Measurements from ENCODE around the gene PCGF1. TPM values are rescaled to one million over a fixed set of nuclear protein-coding genes. Genes with fewer than 3 reads are reported as not detected.
A peak's percentile ranks its signal among the peaks of the same experiment; 100 is the strongest.

Gene PCGF1
- total and polyA plus RNA-seq, 8 donors: 1.9 to 49.6 (median 14.7) TPM

GRCh38 chr2:74496997-74497776, 10.3 kb downstream of the PCGF1 start:
- Histone ChIP-seq H3K4me3 (peak overlapping the region in 3 of 4 donors; percentile 40 to 56 (median 42)), H3K27ac (peak overlapping the region in 2 of 5 donors; percentile 45 to 51), H3K4me1 (peaks cover 29 to 39% (median 39%) of the 10 kb centered on the region in 4 donors), H3K36me3 (peaks cover 19 to 25% (median 23%) of the 10 kb centered on the region in 4 donors), H3K9me3 (no peaks in the 10 kb centered on the region), H3K27me3 (peaks cover 0 to 56% (median 30%) of the 10 kb centered on the region in 3 donors)
- 57 to 66% (median 63%) methylated on average over 18 to 19 of the region's 19 CpGs for WGBS, 5 donors
- no peak for DNase-seq
- TF ChIP-seq POLR2AphosphoS5 (IDR thresholded peaks at IDR 0.05) (no peak), POLR2A (IDR thresholded peaks at IDR 0.05) (no peak), EP300 (IDR thresholded peaks at IDR 0.05) (no peak), CTCF (IDR thresholded peaks at IDR 0.05) (no peak)
- intact Hi-C loops (cut with DNase I; ENCODE audit: low total_unique reads): no loop called here

GRCh38 chr2:74495440-74495839, 12.1 kb downstream of the PCGF1 start:
- Histone ChIP-seq H3K36me3 (peaks cover 36 to 42% (median 41%) of the 10 kb centered on the region in 4 donors), H3K27ac (no peak overlapping the region), H3K4me1 (peaks cover 25 to 31% (median 29%) of the 10 kb centered on the region in 4 donors), H3K4me3 (no peak overlapping the region), H3K27me3 (peaks cover 0 to 39% (median 30%) of the 10 kb centered on the region in 3 donors), H3K9me3 (no peaks in the 10 kb centered on the region)
- intact Hi-C loops (cut with DNase I; ENCODE audit: low total_unique reads): no loop called here
- TF ChIP-seq POLR2A (IDR thresholded peaks at IDR 0.05): no peak
- TF ChIP-seq POLR2AphosphoS5 (IDR thresholded peaks at IDR 0.05): no peak
- TF ChIP-seq EP300 (IDR thresholded peaks at IDR 0.05): no peak
- no peak for TF ChIP-seq CTCF (IDR thresholded peaks at IDR 0.05)
- no peak for DNase-seq
- 81 to 100% (median 94%) methylated on average over 1 of the region's 1 CpG for WGBS, 5 donors

GRCh38 chr2:74493546-74493945, 13.9 kb downstream of the PCGF1 start:
- Histone ChIP-seq H3K27me3 (peaks cover 0 to 20% (median 13%) of the 10 kb centered on the region in 3 donors), H3K9me3 (no peaks in the 10 kb centered on the region), H3K4me1 (peaks cover 12 to 15% (median 14%) of the 10 kb centered on the region in 4 donors), H3K4me3 (no peak overlapping the region), H3K27ac (no peak overlapping the region), H3K36me3 (peaks cover 43 to 60% (median 59%) of the 10 kb centered on the region in 4 donors)
- WGBS, 5 donors: 90 to 97% (median 93%) methylated on average over 3 of the region's 3 CpGs
- TF ChIP-seq POLR2AphosphoS5 (IDR thresholded peaks at IDR 0.05) (no peak), EP300 (IDR thresholded peaks at IDR 0.05) (no peak), POLR2A (IDR thresholded peaks at IDR 0.05) (no peak), CTCF (IDR thresholded peaks at IDR 0.05) (no peak)
- DNase-seq: no peak
- intact Hi-C loops (cut with DNase I; ENCODE audit: low total_unique reads): no loop called here

GRCh38 chr2:74491648-74492544, 15.6 kb downstream of the PCGF1 start:
- no peak overlapping the region for H3K27ac ChIP-seq
- DNase-seq: no peak
- H3K27me3 ChIP-seq: peaks cover 0 to 3% (median 0%) of the 10 kb centered on the region in 3 donors
- no peak overlapping the region for H3K4me3 ChIP-seq
- H3K36me3 ChIP-seq: peaks cover 43 to 77% (median 74%) of the 10 kb centered on the region in 4 donors
- 87 to 92% (median 90%) methylated on average over 12 of the region's 12 CpGs for WGBS, 5 donors
- no peaks in the 10 kb centered on the region for H3K9me3 ChIP-seq
- no peak for TF ChIP-seq EP300 (IDR thresholded peaks at IDR 0.05)
- no peak for TF ChIP-seq CTCF (IDR thresholded peaks at IDR 0.05)
- TF ChIP-seq POLR2AphosphoS5 (IDR thresholded peaks at IDR 0.05): no peak
- TF ChIP-seq POLR2A (IDR thresholded peaks at IDR 0.05): no peak
- H3K4me1 ChIP-seq: no peaks in the 10 kb centered on the region
- intact Hi-C loops (cut with DNase I; ENCODE audit: low total_unique reads): no loop called here
